Measurements from ENCODE around the gene TLR4.
A peak's percentile ranks its signal among the peaks of the same experiment; 100 is the strongest.

TLR4 gene

GRCh38 chr9:117745598-117745997 is 41.4 kb downstream of the TLR4 start:
- 85% methylated on average over 8 of the region's 8 CpGs for WGBS
- H3K36me3 ChIP-seq (ENCODE audit: insufficient read depth, low read length) = no peaks in the 10 kb centered on the region
- H3K27me3 ChIP-seq (ENCODE audit: insufficient read depth, low read length) = peaks cover 30% of the 10 kb centered on the region
- H3K4me3 ChIP-seq (ENCODE audit: low read length) = no peak overlapping the region; the same call in 1 of the 2 replicates
- H3K9ac ChIP-seq (ENCODE audit: low read depth, low read length) = no peak overlapping the region
- H3K27ac ChIP-seq (ENCODE audit: low read depth, low read length) = no peak overlapping the region
- no peaks in the 10 kb centered on the region for H3K9me3 ChIP-seq (ENCODE audit: insufficient read depth, low read depth, low read length)
- peaks cover 16% of the 10 kb centered on the region for H3K4me1 ChIP-seq (ENCODE audit: insufficient read depth, low read length)

GRCh38 chr9:117746263-117746662 is 42.1 kb downstream of the TLR4 start:
- Histone ChIP-seq H3K9me3 (ENCODE audit: insufficient read depth, low read depth, low read length) (no peaks in the 10 kb centered on the region), H3K27ac (ENCODE audit: low read depth, low read length) (no peak overlapping the region), H3K9ac (ENCODE audit: low read depth, low read length) (no peak overlapping the region), H3K4me3 (ENCODE audit: low read length) (no peak overlapping the region), H3K36me3 (ENCODE audit: insufficient read depth, low read length) (no peaks in the 10 kb centered on the region), H3K27me3 (ENCODE audit: insufficient read depth, low read length) (peaks cover 30% of the 10 kb centered on the region), H3K4me1 (ENCODE audit: insufficient read depth, low read length) (peaks cover 16% of the 10 kb centered on the region)
- WGBS = 98% methylated on average over 3 of the region's 4 CpGs

- H3K36me3 ChIP-seq (ENCODE audit: insufficient read depth, low read length) = no peaks in the 10 kb centered on the region
- no peaks in the 10 kb centered on the region for H3K9me3 ChIP-seq (ENCODE audit: insufficient read depth, low read depth, low read length)
- H3K27me3 ChIP-seq (ENCODE audit: insufficient read depth, low read length) = peaks cover 30% of the 10 kb centered on the region
- H3K27ac ChIP-seq (ENCODE audit: low read depth, low read length) = no peak overlapping the region
- H3K9ac ChIP-seq (ENCODE audit: low read depth, low read length) = no peak overlapping the region
- 83% methylated on average over 5 of the region's 5 CpGs for WGBS
- peaks cover 16% of the 10 kb centered on the region for H3K4me1 ChIP-seq (ENCODE audit: insufficient read depth, low read length)
- H3K4me3 ChIP-seq (ENCODE audit: low read length) = no peak overlapping the region
These were observed 43.3 kb downstream of the TLR4 start for GRCh38 chr9:117747386-117747970.

- Histone ChIP-seq H3K27me3 (ENCODE audit: insufficient read depth, low read length) (peaks cover 4% of the 10 kb centered on the region), H3K36me3 (ENCODE audit: insufficient read depth, low read length) (no peaks in the 10 kb centered on the region), H3K9ac (ENCODE audit: low read depth, low read length) (no peak overlapping the region), H3K4me3 (ENCODE audit: low read length) (no peak overlapping the region), H3K9me3 (ENCODE audit: insufficient read depth, low read depth, low read length) (no peaks in the 10 kb centered on the region), H3K27ac (ENCODE audit: low read depth, low read length) (no peak overlapping the region), H3K4me1 (ENCODE audit: insufficient read depth, low read length) (peaks cover 7% of the 10 kb centered on the region)
- 85% methylated on average over 2 of the region's 2 CpGs for WGBS
These were observed 46.2 kb downstream of the TLR4 start for GRCh38 chr9:117750401-117750800.

- Histone ChIP-seq H3K27ac (ENCODE audit: low read depth, low read length) (no peak overlapping the region), H3K4me1 (ENCODE audit: insufficient read depth, low read length) (no peaks in the 10 kb centered on the region; the same call in 1 of the 2 replicates), H3K4me3 (ENCODE audit: low read length) (no peak overlapping the region), H3K9ac (ENCODE audit: low read depth, low read length) (no peak overlapping the region), H3K36me3 (ENCODE audit: insufficient read depth, low read length) (no peaks in the 10 kb centered on the region), H3K9me3 (ENCODE audit: insufficient read depth, low read depth, low read length) (no peaks in the 10 kb centered on the region), H3K27me3 (ENCODE audit: insufficient read depth, low read length) (no peaks in the 10 kb centered on the region)
- WGBS = 94% methylated on average over 2 of the region's 2 CpGs
These were observed 48.7 kb downstream of the TLR4 start for GRCh38 chr9:117752894-117753293.

GRCh38 chr9:117757561-117758190 is 53.5 kb downstream of the TLR4 start:
- H3K4me1 ChIP-seq (ENCODE audit: insufficient read depth, low read length) = no peaks in the 10 kb centered on the region; the same call in 1 of the 2 replicates
- H3K27ac ChIP-seq (ENCODE audit: low read depth, low read length) = no peak overlapping the region
- no peaks in the 10 kb centered on the region for H3K27me3 ChIP-seq (ENCODE audit: insufficient read depth, low read length)
- WGBS = 80% methylated on average over 5 of the region's 5 CpGs
- no peak overlapping the region for H3K9ac ChIP-seq (ENCODE audit: low read depth, low read length)
- no peak overlapping the region for H3K4me3 ChIP-seq (ENCODE audit: low read length)
- H3K9me3 ChIP-seq (ENCODE audit: insufficient read depth, low read depth, low read length) = no peaks in the 10 kb centered on the region
- H3K36me3 ChIP-seq (ENCODE audit: insufficient read depth, low read length) = no peaks in the 10 kb centered on the region

GRCh38 chr9:117763314-117763713 is 59.1 kb downstream of the TLR4 start:
- Histone ChIP-seq H3K4me1 (ENCODE audit: insufficient read depth, low read length) (no peaks in the 10 kb centered on the region; the same call in 1 of the 2 replicates), H3K27me3 (ENCODE audit: insufficient read depth, low read length) (no peaks in the 10 kb centered on the region), H3K9me3 (ENCODE audit: insufficient read depth, low read depth, low read length) (peaks cover 4% of the 10 kb centered on the region; the same call in 1 of the 2 replicates), H3K4me3 (ENCODE audit: low read length) (no peak overlapping the region), H3K27ac (ENCODE audit: low read depth, low read length) (no peak overlapping the region), H3K36me3 (ENCODE audit: insufficient read depth, low read length) (no peaks in the 10 kb centered on the region), H3K9ac (ENCODE audit: low read depth, low read length) (no peak overlapping the region)
- WGBS = 63% methylated on average over 4 of the region's 4 CpGs

- no peak overlapping the region for H3K4me3 ChIP-seq (ENCODE audit: low read length)
- no peaks in the 10 kb centered on the region for H3K36me3 ChIP-seq (ENCODE audit: insufficient read depth, low read length)
- H3K9me3 ChIP-seq (ENCODE audit: insufficient read depth, low read depth, low read length) = peaks cover 4% of the 10 kb centered on the region; the same call in 1 of the 2 replicates
- no peaks in the 10 kb centered on the region for H3K27me3 ChIP-seq (ENCODE audit: insufficient read depth, low read length)
- H3K27ac ChIP-seq (ENCODE audit: low read depth, low read length) = 0 out of 2 replicates have a peak overlapping the region, but pooled peaks have one; percentile 20
- peaks cover 13% of the 10 kb centered on the region for H3K4me1 ChIP-seq (ENCODE audit: insufficient read depth, low read length)
- 64% methylated on average over 3 of the region's 4 CpGs for WGBS
- H3K9ac ChIP-seq (ENCODE audit: low read depth, low read length) = no peak overlapping the region
These were observed 64.7 kb downstream of the TLR4 start for GRCh38 chr9:117768750-117769395.

GRCh38 chr9:117771136-117771535 is 66.9 kb downstream of the TLR4 start:
- Histone ChIP-seq H3K4me1 (ENCODE audit: insufficient read depth, low read length) (peaks cover 13% of the 10 kb centered on the region), H3K36me3 (ENCODE audit: insufficient read depth, low read length) (no peaks in the 10 kb centered on the region), H3K27me3 (ENCODE audit: insufficient read depth, low read length) (no peaks in the 10 kb centered on the region), H3K9me3 (ENCODE audit: insufficient read depth, low read depth, low read length) (peaks cover 4% of the 10 kb centered on the region; the same call in 1 of the 2 replicates), H3K9ac (ENCODE audit: low read depth, low read length) (no peak overlapping the region), H3K27ac (ENCODE audit: low read depth, low read length) (no peak overlapping the region), H3K4me3 (ENCODE audit: low read length) (no peak overlapping the region)
- WGBS = 95% methylated on average over 4 of the region's 4 CpGs

- H3K27ac ChIP-seq (ENCODE audit: low read depth, low read length) = no peak overlapping the region
- H3K4me1 ChIP-seq (ENCODE audit: insufficient read depth, low read length) = peaks cover 13% of the 10 kb centered on the region
- 72% methylated on average over 3 of the region's 3 CpGs for WGBS
- H3K9me3 ChIP-seq (ENCODE audit: insufficient read depth, low read depth, low read length) = no peaks in the 10 kb centered on the region
- no peak overlapping the region for H3K9ac ChIP-seq (ENCODE audit: low read depth, low read length)
- H3K4me3 ChIP-seq (ENCODE audit: low read length) = no peak overlapping the region
- H3K27me3 ChIP-seq (ENCODE audit: insufficient read depth, low read length) = no peaks in the 10 kb centered on the region
- H3K36me3 ChIP-seq (ENCODE audit: insufficient read depth, low read length) = no peaks in the 10 kb centered on the region
These were observed 68.8 kb downstream of the TLR4 start for GRCh38 chr9:117772960-117773359.

Measured in HUES64 (cell line).